Stomach (tissue), 9 donors: ENCODE results near the gene TCF23. TPM values are rescaled to one million over a fixed set of nuclear protein-coding genes. Genes with fewer than 3 reads are reported as not detected.

Source experiments
- DNase-seq, 2 donors: peaks; one replicate each; pipeline versions ENCODE4 v3.0.0 to v3.0.0-alpha.2; 2013 to 2019
- H3K27ac ChIP-seq, 5 donors: fragments of 200-600 bp in 4 of 5; sonication (generic) in 4 of 5; one replicate each; pipeline ENCODE4 v1.5.1; 2013 to 2019; ENCODE audit warnings: mild to moderate bottlenecking in 1 of 5, moderate library complexity in 1 of 5
- H3K27me3 ChIP-seq, 3 donors: fragments of 200-600 bp; sonication (generic); one replicate each; pipeline ENCODE4 v1.5.1; 2017 to 2019; ENCODE audit warnings: mixed run types in 1 of 3
- H3K36me3 ChIP-seq, 4 donors: fragments of 200-600 bp; sonication (generic); 1 replicate in 3 of 4; 2 replicates in 1 of 4; pipeline ENCODE4 v1.5.1; 2016 to 2019
- H3K4me1 ChIP-seq, 4 donors: fragments of 200-600 bp; sonication (generic); one replicate each; pipeline ENCODE4 v1.5.1; 2016 to 2019
- H3K4me3 ChIP-seq, 4 donors: fragments of 200-600 bp; sonication (generic) in 3 of 4; one replicate each; pipeline ENCODE4 v1.5.1; 2016 to 2019; ENCODE audit warnings: mild to moderate bottlenecking in 1 of 4
- H3K9me3 ChIP-seq, 4 donors: fragments of 200-600 bp; sonication (generic); one replicate each; pipeline ENCODE4 v1.5.1; 2016 to 2019
- CTCF ChIP-seq, 7 experiments: fragments of 450-650 bp in 4 of 7; fragments of 200-600 bp in 3 of 7; sonication (generic) in 3 of 7; IDR thresholded peaks; one replicate each; pipeline ENCODE4 v1.5.1; 2016 to 2019; ENCODE audit warnings: antibody characterized with exemption in 7 of 7, control low read depth in 2 of 7, mild to moderate bottlenecking in 1 of 7
- EP300 ChIP-seq: sonication (generic); formaldehyde crosslinking; IDR thresholded peaks from one replicate; pipeline ENCODE4 v1.6.1; 2017; ENCODE audit warnings: antibody characterized with exemption
- POLR2A ChIP-seq, 4 donors: fragments of 450-650 bp; IDR thresholded peaks; one replicate each; pipeline ENCODE4 v1.6.1; 2016; ENCODE audit warnings: antibody characterized with exemption in 4 of 4, control low read depth in 2 of 4, mild to moderate bottlenecking in 1 of 4, moderate library complexity in 1 of 4
- POLR2AphosphoS5 ChIP-seq, 3 donors: sonication (generic); formaldehyde crosslinking; IDR thresholded peaks; one replicate each; pipeline ENCODE4 v1.6.1; 2016; ENCODE audit warnings: antibody characterized with exemption in 3 of 3
- WGBS, 5 donors: extraction: QIAGEN DNeasy Blood & Tissue Kit in 3 of 5; methylation state at CpG; one replicate each; pipeline versions ENCODE4 v1.1.5 to v1.1.7; 2013 to 2018; 5-methylcytosine and 5-hydroxymethylcytosine counted together
- intact Hi-C: fragments of 100-400 bp; cut with DNase I; formaldehyde crosslinking; loops from one replicate; pipeline ENCODE4 v1.15.1; 2023; ENCODE audit warnings: low total_unique reads
- polyA plus RNA-seq, 3 donors: library from polyadenylated mRNA; stranded (reverse); fragments of 200-250 nt; gene quantifications; one replicate each; pipeline ENCODE4 v1.2.3, GENCODE V29; 2013
- total RNA-seq, 5 donors: library from RNA; depleted of rRNA; stranded (reverse); fragments of >200 nt; gene quantifications; one replicate each; pipeline versions ENCODE4 v1.1.0 to v1.2.3, GENCODE V29; 2014 to 2016
- donor health status: healthy with polysubstance abuse.
- donor health status: Bipolar disorder and iron deficiency.
- donor health status: healthy.

Gene TCF23
- total and polyA plus RNA-seq, 8 donors, result 0.03 TPM; not detected in 7

DNA sequence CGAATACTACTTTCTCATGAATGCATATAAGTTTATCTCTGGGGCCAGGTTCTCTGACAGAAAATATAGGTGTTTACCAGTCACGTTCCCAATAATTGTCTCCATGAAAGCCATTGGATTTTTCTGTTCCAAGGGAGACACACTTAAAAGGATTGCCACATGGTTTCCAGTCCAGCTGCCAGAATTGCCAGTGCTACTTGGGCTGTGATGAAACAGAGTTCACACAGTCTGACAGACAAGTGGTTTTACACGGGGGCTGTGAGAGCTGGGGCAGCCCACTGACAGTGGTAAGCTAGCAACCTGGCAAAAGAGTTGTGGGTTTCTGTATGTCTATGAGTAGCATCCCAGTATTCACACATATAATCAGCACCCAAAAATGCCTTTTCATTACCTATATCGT, 35.3 kb downstream of the TCF23 start:
- Histone ChIP-seq H3K27me3 (peaks cover 0 to 23% (median 6%) of the 10 kb centered on the region in 3 donors), H3K36me3 (no peaks in the 10 kb centered on the region), H3K4me1 (peaks cover 0 to 5% (median 0%) of the 10 kb centered on the region in 4 donors), H3K9me3 (no peaks in the 10 kb centered on the region), H3K27ac (peak overlapping the region in 4 of 5 donors; percentile 66 to 85 (median 74)), H3K4me3 (no peak overlapping the region)
- no peak for DNase-seq
- no peak for TF ChIP-seq POLR2A (IDR thresholded peaks at IDR 0.05)
- no peak for TF ChIP-seq CTCF (IDR thresholded peaks at IDR 0.05)
- TF ChIP-seq POLR2AphosphoS5 (IDR thresholded peaks at IDR 0.05), result no peak
- no peak for TF ChIP-seq EP300
- intact Hi-C loops, result loop anchor here (10.0 kb wide), 1 partner anchor 79 kb away; no protein-coding TSS in a partner anchor
- WGBS, 5 donors, result 56 to 72% (median 62%) methylated on average over 4 of the region's 4 CpGs

DNA sequence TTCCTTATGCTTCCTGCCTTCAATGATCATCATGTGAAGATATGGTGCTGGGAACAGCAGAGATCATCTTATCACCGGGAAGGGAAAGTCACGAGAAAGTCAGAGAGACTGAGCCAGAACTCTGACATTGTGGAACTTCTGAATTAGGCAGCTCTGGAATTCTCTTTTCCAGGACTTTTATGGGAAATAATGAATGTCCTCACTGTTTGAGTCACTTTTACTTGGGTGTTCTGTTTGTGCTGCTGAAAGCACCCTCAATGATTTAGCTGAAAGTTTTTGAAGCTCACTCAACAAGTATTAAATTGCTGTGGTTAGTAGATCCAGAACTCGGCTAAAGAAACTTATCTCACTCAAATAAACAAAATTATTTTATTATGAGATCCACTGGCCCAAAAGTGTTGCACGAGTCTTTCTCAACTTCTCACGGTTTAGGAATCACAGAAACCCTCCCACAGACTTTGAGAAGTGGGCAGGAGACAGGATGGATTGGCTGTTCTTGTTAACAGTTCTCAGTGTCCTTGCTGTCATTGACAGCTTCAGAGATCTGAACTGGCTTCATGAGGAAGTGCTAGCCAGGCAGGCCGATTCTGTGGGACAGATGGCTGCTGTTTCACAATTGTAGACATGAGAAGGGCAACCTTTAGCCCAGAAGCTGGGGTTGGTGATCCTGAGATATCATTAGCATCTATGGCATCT, 36.7 kb downstream of the TCF23 start:
- Histone ChIP-seq H3K4me1 (peaks cover 0 to 5% (median 0%) of the 10 kb centered on the region in 4 donors), H3K9me3 (no peaks in the 10 kb centered on the region), H3K4me3 (no peak overlapping the region), H3K27me3 (peaks cover 0 to 11% (median 0%) of the 10 kb centered on the region in 3 donors), H3K27ac (peak overlapping the region; percentile 25 to 85 (median 73)), H3K36me3 (no peaks in the 10 kb centered on the region)
- 14 to 19% (median 17%) methylated on average over 6 of the region's 6 CpGs for WGBS, 5 donors
- intact Hi-C loops, result loop anchor here (10.0 kb wide), 1 partner anchor 81 kb away; no protein-coding TSS in a partner anchor
- DNase-seq, result peak in 1 of 2 donors; percentile 41
- TF ChIP-seq POLR2AphosphoS5 (IDR thresholded peaks at IDR 0.05) (peak in 1 of 3 donors; percentile 50), POLR2A (IDR thresholded peaks at IDR 0.05) (no peak)

DNA sequence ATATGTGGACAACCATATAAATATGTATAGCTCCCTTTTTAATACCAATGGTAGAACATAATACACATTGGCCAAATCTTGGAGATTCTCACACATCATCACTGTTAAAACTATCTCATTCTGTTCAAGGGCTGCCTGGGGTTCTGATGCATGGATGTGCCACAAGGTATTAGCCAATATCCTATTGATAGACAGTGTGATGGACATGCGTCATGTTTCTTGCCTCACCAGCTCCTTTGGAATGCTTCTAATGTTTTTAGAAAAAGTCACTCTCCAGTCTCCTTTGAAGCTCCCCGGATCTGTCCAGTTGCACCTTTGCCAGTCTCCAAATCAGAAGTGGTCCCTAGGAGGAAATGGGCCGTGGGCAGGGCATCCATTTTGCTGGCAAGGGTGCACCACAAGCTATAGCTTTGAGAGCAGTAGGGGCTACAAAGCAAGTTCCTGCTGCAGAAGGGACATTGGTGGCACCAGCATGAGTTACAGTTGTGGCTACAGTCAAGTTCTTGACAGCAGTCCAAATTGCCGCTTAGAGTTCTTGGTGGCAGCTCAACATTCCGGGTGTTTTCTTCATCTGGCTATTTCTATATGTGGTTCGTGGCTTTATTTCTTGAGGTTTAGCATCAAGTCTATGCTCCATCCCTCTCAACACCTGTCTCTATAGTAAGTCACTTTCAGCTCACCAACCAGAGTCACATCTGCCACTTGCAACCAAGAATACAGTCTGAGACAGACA, 38.0 kb downstream of the TCF23 start:
- Histone ChIP-seq H3K36me3 (no peaks in the 10 kb centered on the region), H3K4me3 (no peak overlapping the region), H3K27ac (peak overlapping the region in 2 of 5 donors; percentile 73 to 85), H3K4me1 (peaks cover 0 to 5% (median 0%) of the 10 kb centered on the region in 4 donors), H3K27me3 (peaks cover 0 to under 1% (median 0%) of the 10 kb centered on the region in 3 donors), H3K9me3 (no peaks in the 10 kb centered on the region)
- intact Hi-C loops, result loop anchor here (10.0 kb wide), 1 partner anchor 82 kb away; no protein-coding TSS in a partner anchor
- DNase-seq, result no peak
- no peak for TF ChIP-seq POLR2AphosphoS5 (IDR thresholded peaks at IDR 0.05)
- TF ChIP-seq POLR2A (IDR thresholded peaks at IDR 0.05), result no peak
- TF ChIP-seq EP300, result no peak
- TF ChIP-seq CTCF (IDR thresholded peaks at IDR 0.05), result no peak
- WGBS, 5 donors, result 61 to 74% (median 71%) methylated on average over 6 of the region's 6 CpGs

DNA sequence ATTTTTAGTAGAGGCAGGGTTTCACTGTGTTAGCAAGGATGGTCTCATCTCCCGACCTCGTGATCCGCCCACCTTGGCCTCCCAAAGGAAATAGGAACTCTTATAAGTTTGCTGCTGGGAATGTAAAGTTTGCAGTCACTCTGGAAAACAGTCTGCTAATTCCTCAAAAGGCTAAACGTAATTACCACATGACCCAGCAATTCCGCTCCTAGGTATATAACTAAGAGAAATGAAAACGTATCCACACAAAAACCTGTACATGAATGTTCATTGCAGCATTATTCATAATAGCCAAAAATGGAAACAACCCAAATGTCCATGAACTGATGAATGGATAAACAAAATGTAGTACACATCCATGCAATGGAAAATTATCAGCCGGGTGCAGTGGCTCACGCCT, 41.2 kb downstream of the TCF23 start:
- 86 to 90% (median 88%) methylated on average over 8 of the region's 8 CpGs for WGBS, 5 donors
- H3K27me3 ChIP-seq, result no peaks in the 10 kb centered on the region
- intact Hi-C loops, result loop anchor here (10.0 kb wide), 1 partner anchor 85 kb away; no protein-coding TSS in a partner anchor

More for the DNA sequence above, 41.2 kb downstream of the TCF23 start:
- Histone ChIP-seq H3K27ac (no peak overlapping the region), H3K4me3 (no peak overlapping the region), H3K4me1 (peaks cover 0 to 5% (median 2%) of the 10 kb centered on the region in 4 donors), H3K9me3 (no peaks in the 10 kb centered on the region), H3K36me3 (no peaks in the 10 kb centered on the region)
- TF ChIP-seq EP300 (no peak), POLR2AphosphoS5 (IDR thresholded peaks at IDR 0.05) (no peak), POLR2A (IDR thresholded peaks at IDR 0.05) (no peak), CTCF (IDR thresholded peaks at IDR 0.05) (no peak)
- no peak for DNase-seq
